Activated naive CD8-positive, alpha-beta T cell treated with anti-CD3 and anti-CD28 coated beads for 36 hours (primary cell): ENCODE results near the gene EFCAB6. TPM values are rescaled to one million over a fixed set of nuclear protein-coding genes. Genes with fewer than 3 reads are reported as not detected.

ENCODE experiments used
- DNase-seq: peaks from one replicate; pipeline ENCODE4 v3.0.0; 2021
- H3K27ac Mint-ChIP-seq: one replicate; pipeline ENCODE4 v1.8.0; 2022; ENCODE audit warnings: mild to moderate bottlenecking, moderate library complexity, mixed read lengths
- H3K27me3 Mint-ChIP-seq: one replicate; pipeline ENCODE4 v1.8.0; 2022; ENCODE audit warnings: mild to moderate bottlenecking, mixed read lengths
- H3K36me3 Mint-ChIP-seq: one replicate; pipeline ENCODE4 v1.8.0; 2021; ENCODE audit warnings: mild to moderate bottlenecking, mixed read lengths
- H3K4me1 Mint-ChIP-seq: one replicate; pipeline ENCODE4 v1.8.0; 2021; ENCODE audit warnings: mixed read lengths
- H3K4me3 Mint-ChIP-seq: one replicate; pipeline ENCODE4 v1.8.0; 2022; ENCODE audit warnings: mild to moderate bottlenecking, moderate library complexity, mixed read lengths
- H3K9me3 Mint-ChIP-seq: one replicate; pipeline ENCODE4 v1.8.0; 2022; ENCODE audit warnings: mixed read lengths
- total RNA-seq, 2 experiments: library from RNA; stranded (reverse); gene quantifications; one replicate each; pipeline ENCODE4 v1.2.3, GENCODE V29; 2021

Gene EFCAB6
- total RNA-seq, 2 experiments from 2014 or later = 0.36 to 0.37 TPM

DNA sequence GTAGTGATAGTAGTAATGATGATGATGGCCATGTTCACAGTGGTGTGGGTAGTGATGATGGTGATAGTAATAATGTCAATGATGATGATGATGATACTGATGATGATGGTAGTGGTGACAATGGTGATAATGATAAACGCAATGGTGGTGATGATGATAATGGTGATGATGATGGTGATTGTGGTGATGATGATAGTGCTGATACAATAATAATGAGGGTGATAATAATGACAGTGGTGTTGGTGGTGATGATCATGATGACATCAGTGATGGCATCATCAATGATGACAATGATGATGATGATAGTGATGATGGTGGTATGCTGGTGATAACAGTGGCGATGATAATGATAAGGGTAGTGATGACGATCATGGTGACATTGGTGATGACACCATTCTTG is 308.0 kb downstream of the EFCAB6 start:
- Mint-ChIP-seq H3K36me3 (no peaks in the 10 kb centered on the region), H3K4me1 (no peaks in the 10 kb centered on the region), H3K4me3 (no peak overlapping the region), H3K27ac (no peak overlapping the region), H3K9me3 (no peaks in the 10 kb centered on the region), H3K27me3 (no peaks in the 10 kb centered on the region)
- DNase-seq = no peak

DNA sequence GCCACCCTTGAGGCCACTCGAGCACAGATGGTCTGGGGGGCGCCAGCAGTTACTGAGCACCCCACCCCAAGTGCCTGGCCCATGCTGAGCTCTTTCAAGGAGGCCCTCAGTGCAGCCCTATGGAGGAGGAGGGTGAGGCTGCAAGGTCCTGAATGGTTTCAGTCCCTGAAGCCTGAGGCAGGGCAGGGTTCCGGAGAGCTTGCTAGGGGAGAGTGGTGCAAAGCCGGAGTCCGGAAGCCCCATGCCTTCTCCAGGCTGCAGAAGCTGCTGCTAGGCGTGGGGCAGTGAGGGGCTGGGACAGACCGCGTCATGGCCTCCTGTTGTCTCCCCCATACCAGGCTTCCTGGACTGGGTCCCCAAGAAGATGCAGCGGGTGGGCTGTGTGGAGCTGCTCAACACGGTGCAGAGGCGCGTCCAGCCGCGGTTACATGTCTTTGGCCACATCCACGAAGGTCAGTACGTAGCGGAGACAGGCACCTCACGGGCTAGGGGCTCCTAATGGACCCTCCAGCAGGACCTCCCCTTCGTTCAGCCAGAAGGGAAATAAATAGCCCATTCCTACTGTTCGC is 309.7 kb downstream of the EFCAB6 start:
- H3K4me3 Mint-ChIP-seq = no peak overlapping the region
- H3K27me3 Mint-ChIP-seq = no peaks in the 10 kb centered on the region
- no peak overlapping the region for H3K27ac Mint-ChIP-seq
- H3K36me3 Mint-ChIP-seq = no peaks in the 10 kb centered on the region
- no peaks in the 10 kb centered on the region for H3K4me1 Mint-ChIP-seq
- H3K9me3 Mint-ChIP-seq = no peaks in the 10 kb centered on the region
- DNase-seq = no peak

DNA sequence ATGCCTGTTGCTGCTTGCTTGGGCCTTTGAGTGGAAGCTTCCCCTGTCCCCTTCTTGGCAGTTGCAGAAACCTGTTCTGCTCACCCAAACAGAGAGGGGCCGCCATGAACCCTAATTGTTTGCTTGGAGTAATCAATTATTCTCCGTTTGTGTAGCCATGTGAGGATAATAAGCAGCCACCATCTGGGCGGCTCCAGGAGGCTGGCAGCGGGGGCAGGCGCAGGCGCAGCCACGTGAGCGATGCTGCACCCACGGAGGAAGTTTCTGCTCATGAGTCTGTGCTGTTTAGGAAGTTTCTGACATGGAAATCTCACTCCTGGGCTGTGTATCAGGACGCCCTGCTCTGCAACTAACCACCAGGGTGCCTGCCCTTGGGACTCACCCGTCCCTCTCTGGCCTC is 310.2 kb downstream of the EFCAB6 start:
- no peaks in the 10 kb centered on the region for H3K9me3 Mint-ChIP-seq
- H3K4me3 Mint-ChIP-seq = no peak overlapping the region
- no peak for DNase-seq
- H3K4me1 Mint-ChIP-seq = no peaks in the 10 kb centered on the region
- H3K36me3 Mint-ChIP-seq = no peaks in the 10 kb centered on the region
- no peak overlapping the region for H3K27ac Mint-ChIP-seq
- no peaks in the 10 kb centered on the region for H3K27me3 Mint-ChIP-seq

DNA sequence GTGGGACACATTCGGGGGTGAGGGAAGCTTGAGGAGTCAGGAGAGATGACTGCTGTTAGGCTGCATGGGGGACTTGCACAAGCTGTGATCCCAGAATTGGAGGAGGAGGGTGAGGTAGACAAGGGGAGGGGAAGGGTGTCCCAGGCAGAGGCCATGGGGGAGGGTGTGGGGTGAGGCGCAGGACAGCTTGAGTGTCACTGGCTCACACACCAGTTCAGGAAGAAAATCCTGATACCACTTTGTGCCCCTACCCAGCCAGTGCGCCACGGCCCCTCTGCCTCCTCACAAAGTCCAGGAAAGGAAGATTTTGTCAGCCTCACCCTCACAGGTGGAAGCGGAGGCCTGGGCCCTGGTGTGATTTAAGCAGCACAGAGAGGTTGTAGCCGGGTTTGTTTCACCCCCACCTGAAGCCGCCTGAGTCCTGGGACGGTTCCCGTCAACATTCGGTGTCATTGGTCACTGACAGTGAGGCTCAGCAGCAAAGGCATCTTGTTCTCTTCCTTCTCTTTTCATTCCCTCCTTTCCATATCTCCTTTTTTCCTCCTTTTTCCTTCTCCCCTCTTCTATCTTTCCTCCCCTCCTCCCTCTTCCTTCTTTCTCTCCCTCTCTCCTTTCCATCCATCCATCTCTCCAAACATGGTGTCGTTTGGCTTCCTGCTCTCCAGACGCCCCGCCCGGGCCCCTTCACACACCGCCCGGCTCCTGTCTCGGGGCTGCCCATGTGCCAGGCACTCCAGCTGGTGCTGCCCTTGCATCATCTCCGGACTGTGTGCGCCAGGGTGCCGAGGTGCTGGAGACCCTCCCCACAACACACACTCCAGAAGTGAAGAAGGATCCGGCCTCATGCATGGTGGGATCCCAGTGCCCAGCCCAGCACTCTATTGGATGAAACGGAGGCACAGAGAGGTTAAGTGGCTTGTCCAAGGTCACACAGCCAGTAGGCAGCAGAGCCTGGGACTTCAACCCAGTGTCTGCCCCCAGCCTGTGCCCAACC is 311.0 kb downstream of the EFCAB6 start:
- no peak for DNase-seq
- Mint-ChIP-seq H3K9me3 (no peaks in the 10 kb centered on the region), H3K27me3 (no peaks in the 10 kb centered on the region), H3K4me1 (no peaks in the 10 kb centered on the region), H3K27ac (no peak overlapping the region), H3K36me3 (no peaks in the 10 kb centered on the region), H3K4me3 (no peak overlapping the region)

DNA sequence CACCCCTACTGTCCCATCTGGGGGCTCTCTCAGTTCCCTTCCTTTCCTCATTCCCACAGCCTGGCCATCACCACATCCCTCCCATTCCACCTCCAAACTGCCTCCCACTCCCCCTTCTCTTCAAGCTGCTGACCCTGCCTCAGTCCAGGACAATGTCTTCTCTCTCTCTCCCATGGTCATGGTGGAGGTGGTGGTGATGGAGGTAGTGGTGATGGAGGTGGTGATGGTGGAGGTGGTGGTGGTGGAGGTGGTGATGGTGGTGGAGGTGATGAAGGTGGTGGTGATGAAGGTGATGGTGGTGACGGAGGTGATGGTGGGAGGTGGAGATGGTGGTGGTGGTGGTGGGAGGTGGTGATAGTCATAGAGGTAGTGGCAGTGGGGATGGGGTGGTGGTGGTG is 313.2 kb downstream of the EFCAB6 start:
- H3K4me1 Mint-ChIP-seq = no peaks in the 10 kb centered on the region

DNA sequence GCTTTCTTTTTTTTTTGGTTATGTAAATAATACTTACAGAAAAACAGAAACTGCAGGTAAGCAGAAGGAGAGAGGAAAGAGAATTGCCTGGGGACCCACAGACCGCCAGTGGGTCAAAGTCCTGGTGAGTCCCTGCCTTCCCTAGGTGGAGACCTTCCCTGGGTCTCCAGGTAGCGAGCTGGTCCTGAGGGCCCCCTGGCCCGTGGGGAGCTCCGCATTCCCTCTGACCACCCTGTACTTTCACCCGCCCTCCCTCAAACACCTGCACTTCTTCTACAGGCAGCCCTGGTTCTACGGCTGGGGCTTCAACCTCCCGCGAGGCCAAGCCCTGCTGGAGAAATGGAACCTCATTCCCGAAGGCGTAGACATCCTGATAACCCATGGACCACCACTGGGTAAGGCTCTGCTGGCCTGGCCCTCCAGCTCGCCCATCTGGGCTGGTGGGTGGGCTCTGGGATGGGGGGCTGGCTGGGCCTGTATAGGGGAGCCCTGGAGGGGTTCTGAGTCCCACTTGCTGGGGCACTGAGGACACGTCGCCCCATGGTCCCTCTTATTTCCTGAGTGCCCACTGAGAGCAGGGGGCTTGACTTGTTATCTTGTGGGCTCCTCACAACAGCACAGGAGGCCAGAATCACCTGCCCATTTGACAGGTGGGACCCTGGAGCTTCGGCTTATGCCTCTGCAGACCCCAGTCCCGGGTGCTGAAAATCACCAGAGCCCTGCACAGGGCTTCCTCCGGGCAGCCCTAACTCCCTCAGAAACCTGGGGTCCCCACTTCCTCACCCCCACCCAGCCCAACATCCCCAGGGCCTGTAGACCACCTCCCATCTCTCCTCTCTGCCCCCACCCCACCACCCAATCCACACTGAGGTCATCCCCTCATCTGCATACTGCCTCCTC is 313.9 kb downstream of the EFCAB6 start:
- Mint-ChIP-seq H3K4me1 (no peaks in the 10 kb centered on the region), H3K36me3 (no peaks in the 10 kb centered on the region), H3K27ac (no peak overlapping the region), H3K9me3 (no peaks in the 10 kb centered on the region), H3K4me3 (no peak overlapping the region), H3K27me3 (no peaks in the 10 kb centered on the region)
- no peak for DNase-seq

More for the DNA sequence above, 313.2 kb downstream of the EFCAB6 start:
- Mint-ChIP-seq H3K9me3 (no peaks in the 10 kb centered on the region), H3K27me3 (no peaks in the 10 kb centered on the region), H3K4me3 (no peak overlapping the region), H3K36me3 (no peaks in the 10 kb centered on the region), H3K27ac (no peak overlapping the region)
- no peak for DNase-seq

DNA sequence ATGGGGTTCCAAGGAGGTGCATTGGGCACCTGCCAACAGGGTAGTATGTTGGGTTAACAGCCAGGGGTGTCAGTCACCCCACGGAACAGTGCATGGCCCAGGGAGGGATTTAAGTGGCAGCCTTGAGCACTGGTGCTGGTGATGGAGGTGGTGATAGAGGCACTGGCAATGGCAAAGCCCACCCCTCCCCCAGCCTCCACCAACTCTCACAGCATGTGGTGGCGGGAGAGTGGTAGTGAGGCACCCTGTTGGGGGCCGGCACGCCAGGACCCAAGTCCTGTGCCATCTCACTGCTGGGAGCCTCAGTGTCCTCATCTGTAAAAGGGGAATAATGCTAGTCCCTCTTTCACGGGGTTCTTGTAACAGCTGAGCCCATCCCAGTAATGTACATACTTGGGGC is 318.8 kb downstream of the EFCAB6 start:
- H3K36me3 Mint-ChIP-seq = no peaks in the 10 kb centered on the region
- H3K27me3 Mint-ChIP-seq = no peaks in the 10 kb centered on the region
- DNase-seq = no peak
- peaks cover 3% of the 10 kb centered on the region for H3K9me3 Mint-ChIP-seq
- no peak overlapping the region for H3K4me3 Mint-ChIP-seq
- H3K4me1 Mint-ChIP-seq = no peaks in the 10 kb centered on the region
- no peak overlapping the region for H3K27ac Mint-ChIP-seq

DNA sequence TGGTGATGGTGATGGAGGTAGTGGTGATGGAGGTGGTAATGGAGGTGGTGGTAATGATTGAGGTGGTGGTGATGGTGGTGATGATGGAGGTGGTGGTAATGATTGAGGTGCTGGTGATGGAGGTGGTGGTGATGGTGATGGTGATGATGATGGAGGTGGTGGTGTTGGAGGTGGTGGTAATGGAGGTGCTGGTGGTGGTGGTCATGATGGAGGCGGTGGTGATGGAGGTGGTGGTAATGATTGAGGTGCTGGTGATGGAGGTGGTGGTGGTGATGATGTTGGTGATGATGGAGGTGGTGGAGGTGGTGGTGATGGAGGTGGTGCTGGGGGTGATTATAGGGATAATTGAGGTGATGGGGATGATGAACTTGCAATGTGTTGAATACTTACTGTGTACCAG is 320.4 kb downstream of the EFCAB6 start:
- Mint-ChIP-seq H3K36me3 (no peaks in the 10 kb centered on the region), H3K27ac (no peak overlapping the region), H3K4me3 (no peak overlapping the region), H3K27me3 (no peaks in the 10 kb centered on the region), H3K4me1 (no peaks in the 10 kb centered on the region), H3K9me3 (peaks cover 3% of the 10 kb centered on the region)
- no peak for DNase-seq

DNA sequence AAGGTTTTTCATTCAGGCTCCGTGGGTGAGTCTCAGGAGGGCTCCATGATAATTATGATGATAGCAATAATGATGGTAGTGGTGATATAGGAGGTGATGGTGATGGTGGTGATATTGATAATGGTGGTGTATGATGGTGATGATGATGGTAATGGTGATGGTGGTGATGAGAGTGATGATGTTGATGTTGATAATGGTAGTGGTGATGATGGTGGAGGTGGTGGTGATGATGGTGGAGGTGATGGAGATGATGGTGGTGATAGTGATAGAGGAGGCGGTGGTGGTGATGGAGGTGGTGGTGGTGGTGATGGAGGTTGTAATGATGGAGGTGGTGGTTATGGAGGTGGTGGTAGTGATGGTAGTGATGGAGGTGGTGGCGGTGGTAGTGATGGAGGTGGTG is 320.9 kb downstream of the EFCAB6 start:
- no peak overlapping the region for H3K27ac Mint-ChIP-seq
- no peak overlapping the region for H3K4me3 Mint-ChIP-seq
- H3K9me3 Mint-ChIP-seq = peaks cover 3% of the 10 kb centered on the region

DNA sequence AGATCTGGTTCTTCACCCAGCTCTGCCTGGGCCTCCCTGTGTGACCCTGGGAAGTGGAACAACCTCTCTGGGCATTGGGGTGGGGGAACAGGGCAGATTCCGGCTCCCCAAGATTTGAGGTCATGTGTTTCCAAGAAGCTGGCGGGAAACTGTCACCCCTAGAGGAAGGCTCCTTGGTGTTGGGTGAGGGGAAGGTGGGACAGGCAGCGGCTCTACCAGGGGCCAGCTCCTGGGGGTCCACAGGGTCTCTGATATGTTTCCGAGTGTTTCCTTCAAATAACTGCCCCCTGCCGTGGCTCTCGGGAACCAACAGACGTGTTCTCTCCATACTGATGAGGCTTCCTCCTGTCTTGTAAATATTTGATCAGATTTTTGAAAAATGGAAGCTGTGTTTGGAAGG is 321.8 kb downstream of the EFCAB6 start:
- no peaks in the 10 kb centered on the region for H3K27me3 Mint-ChIP-seq
- DNase-seq = no peak
- no peak overlapping the region for H3K4me3 Mint-ChIP-seq
- H3K27ac Mint-ChIP-seq = no peak overlapping the region
- H3K4me1 Mint-ChIP-seq = no peaks in the 10 kb centered on the region
- H3K36me3 Mint-ChIP-seq = no peaks in the 10 kb centered on the region
- peaks cover 3% of the 10 kb centered on the region for H3K9me3 Mint-ChIP-seq

More for the DNA sequence above, 320.9 kb downstream of the EFCAB6 start:
- DNase-seq = no peak
- H3K36me3 Mint-ChIP-seq = no peaks in the 10 kb centered on the region
- H3K27me3 Mint-ChIP-seq = no peaks in the 10 kb centered on the region
- no peaks in the 10 kb centered on the region for H3K4me1 Mint-ChIP-seq

DNA sequence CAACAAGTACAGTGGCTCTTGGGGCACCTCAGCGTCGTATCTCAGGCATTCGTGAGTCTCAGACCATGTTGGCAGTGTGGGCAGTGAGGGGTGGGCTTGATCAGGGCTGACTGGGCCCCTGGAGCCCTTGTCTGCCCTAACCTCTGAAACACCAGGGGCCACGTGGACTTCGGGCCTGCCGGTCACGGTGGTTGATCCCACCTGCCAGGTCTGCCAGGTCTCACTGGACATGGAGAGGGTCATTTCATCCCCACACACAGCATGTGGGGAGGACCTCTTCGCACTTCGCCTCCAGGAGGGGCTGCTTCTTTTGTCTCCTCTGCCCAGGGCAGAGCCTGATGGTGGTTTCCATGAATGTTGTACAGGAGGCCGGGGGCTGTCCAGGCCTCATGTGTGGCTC is 323.2 kb downstream of the EFCAB6 start:
- H3K4me3 Mint-ChIP-seq = no peak overlapping the region
- DNase-seq = no peak
- no peak overlapping the region for H3K27ac Mint-ChIP-seq
- H3K36me3 Mint-ChIP-seq = no peaks in the 10 kb centered on the region
- no peaks in the 10 kb centered on the region for H3K27me3 Mint-ChIP-seq
- no peaks in the 10 kb centered on the region for H3K4me1 Mint-ChIP-seq
- H3K9me3 Mint-ChIP-seq = peaks cover 3% of the 10 kb centered on the region

DNA sequence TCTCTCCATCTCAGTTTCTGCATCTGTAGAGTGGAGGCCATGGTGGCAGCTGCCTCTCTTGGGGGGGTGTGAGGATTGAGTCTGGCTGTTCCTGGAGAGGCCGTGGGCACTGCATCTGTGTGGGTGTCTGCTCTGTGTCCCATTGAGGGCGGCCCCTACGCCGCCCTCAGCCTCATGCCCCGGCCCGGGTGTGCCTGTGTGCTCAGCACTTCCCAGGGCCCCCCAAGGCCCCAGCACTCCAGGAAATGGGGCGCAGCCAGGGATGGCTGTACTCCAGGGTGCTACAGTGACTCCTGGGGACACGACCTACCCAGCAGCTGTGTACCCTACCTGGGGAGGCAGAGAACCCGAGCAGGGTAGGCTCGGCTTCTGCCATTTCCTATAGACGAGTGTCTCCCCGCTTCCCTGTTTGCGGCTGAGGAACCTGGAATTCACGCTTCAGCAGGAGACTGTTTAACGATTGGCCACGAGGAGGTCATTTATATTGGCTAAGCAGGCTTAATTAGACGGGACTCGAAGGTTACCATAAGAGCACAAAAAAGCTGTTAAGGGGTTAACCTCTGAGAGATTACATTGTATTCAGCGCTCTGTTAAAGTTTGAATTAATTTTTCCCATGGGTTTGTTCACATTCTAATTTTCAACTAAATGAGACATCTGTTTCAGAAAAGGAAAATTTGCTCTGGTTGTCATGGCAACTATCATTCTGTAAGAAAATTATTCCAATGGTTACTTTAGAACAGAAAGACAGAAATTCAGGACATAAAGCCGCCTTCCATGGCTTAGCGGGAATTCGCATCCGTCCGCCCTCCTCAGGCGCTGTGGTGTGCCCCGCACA is 323.9 kb downstream of the EFCAB6 start:
- no peak overlapping the region for H3K27ac Mint-ChIP-seq
- H3K27me3 Mint-ChIP-seq = no peaks in the 10 kb centered on the region
- H3K4me1 Mint-ChIP-seq = no peaks in the 10 kb centered on the region
- no peaks in the 10 kb centered on the region for H3K36me3 Mint-ChIP-seq
- H3K4me3 Mint-ChIP-seq = no peak overlapping the region
- no peak for DNase-seq
- peaks cover 3% of the 10 kb centered on the region for H3K9me3 Mint-ChIP-seq

DNA sequence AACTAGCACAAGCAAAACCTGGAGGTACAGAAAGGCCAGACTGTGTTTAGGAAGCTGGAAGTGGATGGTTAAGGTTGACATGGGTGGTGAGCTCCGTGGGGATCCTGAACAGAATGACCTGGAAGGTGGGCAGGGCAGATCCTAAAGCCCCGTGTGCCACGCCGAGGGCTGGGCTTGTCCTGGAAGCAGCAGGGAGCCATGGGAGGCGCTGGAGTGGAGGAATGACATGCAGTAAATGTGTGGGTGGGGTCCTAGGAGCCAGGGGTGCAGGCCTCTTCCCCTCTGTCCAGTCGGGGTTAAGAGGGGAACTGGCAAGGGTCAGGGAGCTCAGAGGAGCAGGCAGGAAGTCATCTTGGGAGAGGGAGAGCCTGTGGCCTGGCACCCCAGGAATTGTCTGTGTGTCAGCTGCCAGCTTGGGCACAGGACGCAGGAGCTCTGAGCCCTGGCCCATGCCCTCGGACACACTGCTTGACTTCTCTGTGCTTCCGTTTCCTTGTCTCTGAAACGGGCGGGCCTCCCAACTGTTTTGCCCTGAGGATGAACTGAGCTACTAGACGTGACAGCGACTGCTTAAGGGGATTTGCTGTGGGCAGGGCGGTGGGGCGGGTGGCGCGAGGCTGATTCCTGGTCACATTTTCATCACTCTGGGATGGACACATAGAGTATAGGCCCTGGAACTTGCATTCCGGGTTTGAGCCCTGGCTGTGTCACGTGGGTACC is 324.6 kb downstream of the EFCAB6 start:
- peaks cover 3% of the 10 kb centered on the region for H3K9me3 Mint-ChIP-seq
- no peak overlapping the region for H3K27ac Mint-ChIP-seq
- DNase-seq = no peak
- no peaks in the 10 kb centered on the region for H3K36me3 Mint-ChIP-seq
- no peak overlapping the region for H3K4me3 Mint-ChIP-seq
- no peaks in the 10 kb centered on the region for H3K4me1 Mint-ChIP-seq
- no peaks in the 10 kb centered on the region for H3K27me3 Mint-ChIP-seq
